Chondrocyte (in vitro differentiated cells): Measurements from ENCODE around the gene LIX1. TPM values are rescaled to one million over a fixed set of nuclear protein-coding genes. Genes with fewer than 3 reads are reported as not detected.

Experiments
- DNase-seq: peaks from one replicate; pipeline ENCODE4 v3.0.0; 2021; ENCODE audit warnings: mixed read lengths, low spot score
- H3K27ac Mint-ChIP-seq: one replicate; pipeline ENCODE4 v1.8.0; 2021; ENCODE audit warnings: mild to moderate bottlenecking, moderate library complexity, mixed read lengths; ENCODE audit not compliant: unreplicated experiment
- H3K27me3 Mint-ChIP-seq: 2 replicates; pipeline ENCODE4 v1.8.0; 2021; ENCODE audit warnings: low read depth, mixed read lengths
- H3K36me3 Mint-ChIP-seq: 2 replicates; pipeline ENCODE4 v1.8.0; 2021; ENCODE audit warnings: low read depth, mixed read lengths
- H3K4me1 Mint-ChIP-seq: 2 replicates; pipeline ENCODE4 v1.8.0; 2021; ENCODE audit warnings: low read depth, mild to moderate bottlenecking, mixed read lengths
- H3K4me3 Mint-ChIP-seq: one replicate; pipeline ENCODE4 v1.8.0; 2021; ENCODE audit warnings: mild to moderate bottlenecking, moderate library complexity, mixed read lengths; ENCODE audit not compliant: unreplicated experiment
- H3K9me3 Mint-ChIP-seq: 2 replicates; pipeline ENCODE4 v1.8.0; 2021; ENCODE audit warnings: low read depth, mixed read lengths
- CTCF ChIP-seq: fragments of 200-600 bp; sonication (generic); IDR thresholded peaks from 2 replicates; pipeline ENCODE4 v1.5.0; 2021; ENCODE audit warnings: antibody characterized with exemption, mild to moderate bottlenecking, moderate library complexity
- total RNA-seq: library from RNA; stranded (reverse); gene quantifications from 3 replicates; pipeline ENCODE4 v1.2.1, GENCODE V29; 2021

The LIX1 gene
- total RNA-seq, 1 donor from 2014 or later: 0.20 TPM

DNA sequence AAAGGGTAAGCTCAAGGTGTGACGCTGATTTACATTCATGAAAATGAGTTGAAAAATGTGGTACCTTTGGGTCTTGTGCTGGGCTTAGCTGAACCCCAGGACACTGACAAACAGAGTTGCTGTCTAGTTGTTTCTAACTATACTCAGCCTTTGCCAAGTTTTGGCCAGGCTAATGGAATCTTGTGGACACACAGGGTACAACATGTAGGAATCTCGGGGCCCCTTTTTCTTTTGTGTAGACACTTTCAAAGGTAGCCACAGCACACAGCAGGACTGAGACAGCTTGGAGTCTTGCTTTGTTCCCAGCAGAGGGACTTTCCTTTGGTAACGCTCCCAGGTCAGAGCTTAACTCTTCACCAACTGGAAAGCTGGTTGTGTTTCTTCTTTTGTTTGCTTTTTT, 7.8 kb downstream of the LIX1 start:
- H3K27me3 Mint-ChIP-seq: no peaks in the 10 kb centered on the region
- H3K4me3 Mint-ChIP-seq: no peak overlapping the region
- DNase-seq: no peak
- H3K36me3 Mint-ChIP-seq: no peaks in the 10 kb centered on the region
- H3K9me3 Mint-ChIP-seq: no peaks in the 10 kb centered on the region
- no peak for TF ChIP-seq CTCF
- H3K27ac Mint-ChIP-seq: no peak overlapping the region
- H3K4me1 Mint-ChIP-seq: peaks cover 8% of the 10 kb centered on the region

DNA sequence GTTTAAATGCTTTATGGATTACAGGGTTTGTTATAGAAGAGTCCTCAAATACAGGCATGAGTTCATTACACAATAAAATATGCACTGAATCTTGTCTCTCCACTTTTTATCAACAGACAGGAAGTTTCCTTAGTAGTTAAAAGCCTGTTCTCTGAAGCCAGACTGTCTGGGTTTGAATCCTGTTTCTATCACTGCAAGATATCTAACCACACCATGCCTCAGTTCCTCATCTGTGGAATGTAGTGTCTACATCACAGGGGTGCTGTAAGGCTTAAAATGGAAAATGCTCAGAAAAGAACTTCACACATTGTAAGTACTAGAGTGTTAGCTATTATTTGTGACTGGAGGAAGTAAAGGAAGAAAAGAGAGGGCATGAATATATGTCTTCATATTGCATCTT, 9.3 kb downstream of the LIX1 start:
- Mint-ChIP-seq H3K36me3 (no peaks in the 10 kb centered on the region), H3K27me3 (no peaks in the 10 kb centered on the region), H3K4me1 (peaks cover 8% of the 10 kb centered on the region), H3K9me3 (no peaks in the 10 kb centered on the region), H3K27ac (no peak overlapping the region), H3K4me3 (no peak overlapping the region)
- TF ChIP-seq CTCF: no peak
- no peak for DNase-seq

DNA sequence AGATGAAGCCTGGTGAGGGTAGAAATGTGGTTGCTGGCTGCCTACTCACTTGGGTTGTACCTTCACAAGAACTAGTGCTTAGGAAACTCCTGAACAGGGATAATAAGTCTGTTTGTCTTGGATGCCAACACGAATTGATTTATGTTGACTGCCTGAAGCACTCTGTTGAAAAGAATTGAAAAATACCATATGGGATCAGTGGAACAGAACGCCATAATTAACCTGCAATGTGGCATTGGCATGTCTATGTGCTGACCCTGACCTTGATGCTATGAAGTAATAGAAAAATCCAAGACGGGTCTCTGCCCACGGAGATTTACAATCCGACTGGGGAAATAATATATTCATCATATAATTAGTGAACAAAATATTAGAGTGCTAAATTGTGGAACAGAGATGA, 10.5 kb downstream of the LIX1 start:
- DNase-seq: no peak
- TF ChIP-seq CTCF: no peak
- H3K4me1 Mint-ChIP-seq: peaks cover 11% of the 10 kb centered on the region
- H3K4me3 Mint-ChIP-seq: no peak overlapping the region
- no peaks in the 10 kb centered on the region for H3K36me3 Mint-ChIP-seq
- no peaks in the 10 kb centered on the region for H3K27me3 Mint-ChIP-seq
- H3K9me3 Mint-ChIP-seq: no peaks in the 10 kb centered on the region
- H3K27ac Mint-ChIP-seq: no peak overlapping the region

- no peak for DNase-seq
- H3K9me3 Mint-ChIP-seq: no peaks in the 10 kb centered on the region
- no peak for TF ChIP-seq CTCF
- no peak overlapping the region for H3K27ac Mint-ChIP-seq
- H3K36me3 Mint-ChIP-seq: no peaks in the 10 kb centered on the region
- H3K27me3 Mint-ChIP-seq: no peaks in the 10 kb centered on the region
- peaks cover 11% of the 10 kb centered on the region for H3K4me1 Mint-ChIP-seq
- H3K4me3 Mint-ChIP-seq: no peak overlapping the region
These were observed 11.2 kb downstream of the LIX1 start for GRCh38 chr5:97131139-97131710.

GRCh38 chr5:97127727-97128126, 14.7 kb downstream of the LIX1 start:
- H3K27me3 Mint-ChIP-seq: peaks cover 4% of the 10 kb centered on the region
- no peak overlapping the region for H3K4me3 Mint-ChIP-seq
- peaks cover 7% of the 10 kb centered on the region for H3K4me1 Mint-ChIP-seq
- H3K9me3 Mint-ChIP-seq: no peaks in the 10 kb centered on the region
- TF ChIP-seq CTCF: no peak
- H3K27ac Mint-ChIP-seq: no peak overlapping the region
- no peaks in the 10 kb centered on the region for H3K36me3 Mint-ChIP-seq
- no peak for DNase-seq
